IPS DF 6.9 (cell line): ENCODE results near the gene ACADSB.

Experiments
- DNase-seq: peaks from one replicate; pipeline ENCODE4 v3.0.0-alpha.2; 2013; ENCODE audit warnings: low read depth, low spot score
- H3K27ac ChIP-seq: one replicate; pipeline ENCODE4 v1.5.1; 2013; ENCODE audit warnings: low read length, control low read depth
- H3K27me3 ChIP-seq: 2 replicates; pipeline ENCODE4 v1.6.1; 2013; ENCODE audit warnings: mild to moderate bottlenecking, low read length; ENCODE audit not compliant: control insufficient read depth, insufficient read depth
- H3K36me3 ChIP-seq: 2 replicates; pipeline ENCODE4 v1.6.1; 2013; ENCODE audit warnings: low read length; ENCODE audit not compliant: control insufficient read depth, insufficient read depth
- H3K4me1 ChIP-seq: 2 replicates; pipeline ENCODE4 v1.6.1; 2013; ENCODE audit warnings: low read length; ENCODE audit not compliant: control insufficient read depth, insufficient read depth
- H3K4me3 ChIP-seq: 2 replicates; pipeline ENCODE4 v1.5.1; 2013; ENCODE audit warnings: mild to moderate bottlenecking, low read length
- H3K9me3 ChIP-seq: 2 replicates; pipeline ENCODE4 v1.6.1; 2013; ENCODE audit warnings: low read length, inconsistent platforms; ENCODE audit not compliant: control insufficient read depth, insufficient read depth
- WGBS: extraction: QIAGEN DNeasy Blood & Tissue Kit; methylation state at CpG from one replicate; pipeline ENCODE4 v1.1.7; 2013; ENCODE audit warnings: mixed read lengths, missing lambda C conversion rate; ENCODE audit not compliant: insufficient read length, insufficient coverage; 5-methylcytosine and 5-hydroxymethylcytosine counted together

ACADSB gene

GRCh38 chr10:123008355-123009104 is at the start of gene ACADSB, which contains the start of gene IKZF5:
Gene ACADSB (plus strand): TSS chr10:123009006. CDS start chr10:123009030, 24 bp downstream.
Gene IKZF5 (minus strand): TSS chr10:123008795. CDS start chr10:122998625, 10,170 bp downstream.
- no peaks in the 10 kb centered on the region for H3K36me3 ChIP-seq
- H3K27ac ChIP-seq = no peak within 1 kb of the TSS
- H3K4me1 ChIP-seq = no peaks in the 10 kb centered on the region
- H3K4me3 ChIP-seq = peak within 1 kb of the TSS; percentile 93
- H3K27me3 ChIP-seq = peaks cover 11% of the 10 kb centered on the region; the same call in 1 of the 2 replicates
- peak; percentile 78 for DNase-seq
- WGBS = no CpG with 5 or more reads among the region's 68 CpGs
- H3K9me3 ChIP-seq = no peaks in the 10 kb centered on the region

GRCh38 chr10:122962405-122962804 is 46.4 kb upstream of the ACADSB start:
- H3K4me3 ChIP-seq = no peak overlapping the region
- H3K36me3 ChIP-seq = no peaks in the 10 kb centered on the region
- no peak for DNase-seq
- WGBS = no CpG with 5 or more reads among the region's 3 CpGs
- no peaks in the 10 kb centered on the region for H3K4me1 ChIP-seq
- no peak overlapping the region for H3K27ac ChIP-seq
- no peaks in the 10 kb centered on the region for H3K9me3 ChIP-seq
- no peaks in the 10 kb centered on the region for H3K27me3 ChIP-seq

- no peaks in the 10 kb centered on the region for H3K27me3 ChIP-seq
- DNase-seq = no peak
- H3K9me3 ChIP-seq = no peaks in the 10 kb centered on the region
- no peak overlapping the region for H3K27ac ChIP-seq
- no peaks in the 10 kb centered on the region for H3K36me3 ChIP-seq
- no peak overlapping the region for H3K4me3 ChIP-seq
- H3K4me1 ChIP-seq = no peaks in the 10 kb centered on the region
These were observed 41.9 kb upstream of the ACADSB start for GRCh38 chr10:122966879-122967278.

GRCh38 chr10:122968698-122969097 is 40.1 kb upstream of the ACADSB start:
- Histone ChIP-seq H3K9me3 (no peaks in the 10 kb centered on the region), H3K4me1 (no peaks in the 10 kb centered on the region), H3K27me3 (no peaks in the 10 kb centered on the region), H3K4me3 (no peak overlapping the region), H3K27ac (no peak overlapping the region), H3K36me3 (no peaks in the 10 kb centered on the region)
- no peak for DNase-seq
- WGBS = no CpG with 5 or more reads among the region's 3 CpGs

GRCh38 chr10:122974023-122974422 is 34.8 kb upstream of the ACADSB start:
- DNase-seq = no peak
- H3K9me3 ChIP-seq = no peaks in the 10 kb centered on the region
- no peaks in the 10 kb centered on the region for H3K4me1 ChIP-seq
- H3K4me3 ChIP-seq = no peak overlapping the region
- H3K27me3 ChIP-seq = no peaks in the 10 kb centered on the region
- H3K36me3 ChIP-seq = no peaks in the 10 kb centered on the region
- H3K27ac ChIP-seq = no peak overlapping the region
- no CpG with 5 or more reads among the region's 5 CpGs for WGBS

- H3K9me3 ChIP-seq = no peaks in the 10 kb centered on the region
- H3K4me3 ChIP-seq = no peak overlapping the region
- no CpG with 5 or more reads among the region's 3 CpGs for WGBS
- DNase-seq = no peak
- H3K27me3 ChIP-seq = no peaks in the 10 kb centered on the region
- no peaks in the 10 kb centered on the region for H3K36me3 ChIP-seq
- H3K4me1 ChIP-seq = no peaks in the 10 kb centered on the region
- no peak overlapping the region for H3K27ac ChIP-seq
These were observed 34.2 kb upstream of the ACADSB start for GRCh38 chr10:122974543-122975064.

GRCh38 chr10:122980209-122981065 is 28.4 kb upstream of the ACADSB start, which contains the start of gene PSTK:
Gene PSTK (plus strand): TSS chr10:122980401. CDS start chr10:122980480, 79 bp downstream.
- WGBS = no CpG with 5 or more reads among the region's 73 CpGs
- Histone ChIP-seq H3K4me1 (no peaks in the 10 kb centered on the region), H3K4me3 (peak within 1 kb of the TSS; percentile 85; the same call in 1 of the 2 replicates), H3K36me3 (no peaks in the 10 kb centered on the region), H3K27ac (no peak within 1 kb of the TSS), H3K9me3 (no peaks in the 10 kb centered on the region), H3K27me3 (no peaks in the 10 kb centered on the region)
- DNase-seq = peak; percentile 76

GRCh38 chr10:122981066-122981464 is 27.7 kb upstream of the ACADSB start:
- no CpG with 5 or more reads among the region's 4 CpGs for WGBS
- no peaks in the 10 kb centered on the region for H3K9me3 ChIP-seq
- H3K27ac ChIP-seq = no peak overlapping the region
- no peak overlapping the region; the same call in 1 of the 2 replicates for H3K4me3 ChIP-seq
- no peaks in the 10 kb centered on the region for H3K27me3 ChIP-seq
- no peaks in the 10 kb centered on the region for H3K4me1 ChIP-seq
- DNase-seq = peak; percentile 5
- no peaks in the 10 kb centered on the region for H3K36me3 ChIP-seq

GRCh38 chr10:122983898-122984297 is 24.9 kb upstream of the ACADSB start:
- no peak overlapping the region for H3K27ac ChIP-seq
- H3K36me3 ChIP-seq = no peaks in the 10 kb centered on the region
- H3K9me3 ChIP-seq = no peaks in the 10 kb centered on the region
- no peak overlapping the region for H3K4me3 ChIP-seq
- H3K27me3 ChIP-seq = no peaks in the 10 kb centered on the region
- no CpG with 5 or more reads among the region's 6 CpGs for WGBS
- no peaks in the 10 kb centered on the region for H3K4me1 ChIP-seq
- DNase-seq = no peak

- no peak overlapping the region for H3K27ac ChIP-seq
- H3K36me3 ChIP-seq = no peaks in the 10 kb centered on the region
- no peaks in the 10 kb centered on the region for H3K27me3 ChIP-seq
- H3K4me1 ChIP-seq = no peaks in the 10 kb centered on the region
- H3K4me3 ChIP-seq = no peak overlapping the region
- H3K9me3 ChIP-seq = no peaks in the 10 kb centered on the region
- DNase-seq = no peak
- no CpG with 5 or more reads among the region's 2 CpGs for WGBS
These were observed 24.1 kb upstream of the ACADSB start for GRCh38 chr10:122984708-122985107.
